Measurements from ENCODE around the gene USP31. TPM values are rescaled to one million over a fixed set of nuclear protein-coding genes. Genes with fewer than 3 reads are reported as not detected.

The USP31 gene
- total RNA-seq, 1 experiment from 2014 or later = 17.4 TPM

- TF ChIP-seq MLX (CRISPR knock-in tag; IDR thresholded peaks at IDR 0.05) (no peak), AFF4 (CRISPR knock-in tag; IDR thresholded peaks at IDR 0.05; ENCODE audit: borderline replicate concordance) (no peak), SOX15 (CRISPR knock-in tag; IDR thresholded peaks at IDR 0.05) (no peak), ZBTB43 (CRISPR knock-in tag; IDR thresholded peaks at IDR 0.05) (no peak), ZBTB21 (CRISPR knock-in tag; IDR thresholded peaks at IDR 0.05; ENCODE audit: borderline replicate concordance) (no peak), FOXJ3 (CRISPR knock-in tag; IDR thresholded peaks at IDR 0.05; ENCODE audit: borderline replicate concordance) (no peak), ZNF121 (CRISPR knock-in tag; IDR thresholded peaks at IDR 0.05) (no peak), E2F5 (CRISPR knock-in tag; IDR thresholded peaks at IDR 0.05) (no peak), GRHL2 (CRISPR knock-in tag; IDR thresholded peaks at IDR 0.05; ENCODE audit: insufficient replicate concordance, severe bottlenecking) (no peak), MAX (CRISPR knock-in tag; IDR thresholded peaks at IDR 0.05) (no peak)
These were observed 81.0 kb downstream of the USP31 start (continued) for GRCh38 chr16:23068079-23068736.

GRCh38 chr16:23066676-23067075 is 82.6 kb downstream of the USP31 start:
- no peak for DNase-seq (ENCODE audit: low spot score)
- Mint-ChIP-seq H3K9me3 (no peaks in the 10 kb centered on the region), H3K27ac (no peak overlapping the region), H3K36me3 (peaks cover 35% of the 10 kb centered on the region), H3K4me3 (no peak overlapping the region), H3K4me1 (peaks cover 4% of the 10 kb centered on the region; the same call in 1 of the 2 replicates), H3K27me3 (ENCODE audit: low read depth) (no peaks in the 10 kb centered on the region)
- ATAC-seq = no peak
- CTCF ChIA-PET = no interaction called here
- TF ChIP-seq SOX15 (CRISPR knock-in tag; IDR thresholded peaks at IDR 0.05) (no peak), OVOL2 (CRISPR knock-in tag; IDR thresholded peaks at IDR 0.05; ENCODE audit: borderline replicate concordance) (no peak), MAX (CRISPR knock-in tag; IDR thresholded peaks at IDR 0.05) (no peak), FOXP1 (CRISPR knock-in tag; IDR thresholded peaks at IDR 0.05; ENCODE audit: borderline replicate concordance) (no peak), SP1 (CRISPR knock-in tag; conservative IDR thresholded peaks at IDR 0.05) (no peak), TEAD4 (CRISPR knock-in tag; IDR thresholded peaks at IDR 0.05) (no peak), IRF1 (CRISPR knock-in tag; IDR thresholded peaks at IDR 0.05) (no peak), CREB1 (CRISPR knock-in tag; IDR thresholded peaks at IDR 0.05) (no peak), CDX4 (CRISPR knock-in tag; IDR thresholded peaks at IDR 0.05; ENCODE audit: borderline replicate concordance) (no peak)
- POLR2A ChIA-PET = no interaction called here

Data from WTC11 (cell line).